Osteocyte (in vitro differentiated cells): ENCODE results near the gene GREB1. TPM values are rescaled to one million over a fixed set of nuclear protein-coding genes. Genes with fewer than 3 reads are reported as not detected.

ENCODE experiments used
- DNase-seq: peaks from one replicate; pipeline ENCODE4 v3.0.0; 2021; ENCODE audit warnings: mixed read lengths; ENCODE audit not compliant: unreplicated experiment; ENCODE audit errors: extremely low spot score
- H3K27ac Mint-ChIP-seq: one replicate; pipeline ENCODE4 v1.8.0; 2021; ENCODE audit warnings: mild to moderate bottlenecking, mixed read lengths; ENCODE audit not compliant: unreplicated experiment
- H3K27me3 Mint-ChIP-seq: one replicate; pipeline ENCODE4 v1.8.0; 2021; ENCODE audit warnings: mixed read lengths; ENCODE audit not compliant: unreplicated experiment
- H3K36me3 Mint-ChIP-seq: one replicate; pipeline ENCODE4 v1.8.0; 2021; ENCODE audit warnings: mixed read lengths; ENCODE audit not compliant: unreplicated experiment
- H3K4me1 Mint-ChIP-seq: one replicate; pipeline ENCODE4 v1.8.0; 2021; ENCODE audit warnings: mixed read lengths; ENCODE audit not compliant: unreplicated experiment
- H3K4me3 Mint-ChIP-seq: one replicate; pipeline ENCODE4 v1.8.0; 2021; ENCODE audit warnings: mild to moderate bottlenecking, moderate library complexity, mixed read lengths; ENCODE audit not compliant: unreplicated experiment
- H3K9me3 Mint-ChIP-seq: one replicate; pipeline ENCODE4 v1.8.0; 2021; ENCODE audit warnings: mixed read lengths; ENCODE audit not compliant: unreplicated experiment
- total RNA-seq: library from RNA; stranded (reverse); gene quantifications from 2 replicates; pipeline ENCODE4 v1.2.1, GENCODE V29; 2021
- TF ChIP-seq, protein P1 (sequence below): fragments of 200-600 bp; sonication (generic); IDR thresholded peaks from 2 replicates; pipeline ENCODE4 v1.5.0; 2021; ENCODE audit warnings: antibody characterized with exemption, mild to moderate bottlenecking, moderate library complexity

Gene GREB1
- total RNA-seq, 1 donor from 2014 or later, result 0.54 TPM

DNA sequence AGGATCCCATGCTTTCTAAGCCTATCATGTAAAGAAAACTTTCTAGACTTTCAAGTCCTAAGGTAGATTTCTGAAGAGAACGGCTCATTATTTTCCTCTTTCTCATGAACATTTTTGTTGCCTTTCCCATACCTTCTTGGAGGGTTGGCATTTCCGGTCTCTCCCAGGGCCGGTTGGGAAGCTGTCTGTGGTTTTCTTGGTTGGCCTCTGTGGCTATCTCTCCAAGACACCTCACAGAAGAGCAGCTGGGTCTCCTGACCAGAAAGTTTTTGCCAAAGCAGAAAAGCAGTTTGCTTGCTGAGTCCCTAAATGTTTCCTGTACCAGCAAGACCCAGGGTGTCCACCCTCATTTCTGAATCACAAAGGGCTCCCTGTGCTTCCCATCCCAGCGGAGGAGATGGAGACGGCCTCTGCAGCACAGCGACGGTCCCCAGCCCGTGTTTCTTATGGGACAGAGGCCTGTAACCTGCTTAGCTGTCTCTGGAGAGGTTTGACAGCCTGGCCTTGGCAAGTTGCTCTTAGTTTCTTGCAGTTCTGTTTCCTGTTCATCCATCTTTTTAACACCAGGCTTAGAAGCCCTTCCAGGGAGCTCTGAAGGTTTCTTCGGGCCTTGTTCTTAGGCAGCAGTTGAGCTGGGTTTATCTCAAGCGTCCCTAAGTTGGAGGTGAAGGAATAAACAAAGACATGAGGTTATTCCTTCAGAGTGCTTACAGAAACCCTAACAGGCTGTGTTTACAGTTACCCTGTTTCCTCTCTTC is 39.8 kb downstream of the GREB1 start:
- Mint-ChIP-seq H3K9me3 (no peaks in the 10 kb centered on the region), H3K36me3 (no peaks in the 10 kb centered on the region), H3K27me3 (peaks cover 17% of the 10 kb centered on the region), H3K4me1 (peaks cover 9% of the 10 kb centered on the region), H3K4me3 (no peak overlapping the region), H3K27ac (peak overlapping the region; percentile 21)
- TF ChIP-seq, protein P1, sequence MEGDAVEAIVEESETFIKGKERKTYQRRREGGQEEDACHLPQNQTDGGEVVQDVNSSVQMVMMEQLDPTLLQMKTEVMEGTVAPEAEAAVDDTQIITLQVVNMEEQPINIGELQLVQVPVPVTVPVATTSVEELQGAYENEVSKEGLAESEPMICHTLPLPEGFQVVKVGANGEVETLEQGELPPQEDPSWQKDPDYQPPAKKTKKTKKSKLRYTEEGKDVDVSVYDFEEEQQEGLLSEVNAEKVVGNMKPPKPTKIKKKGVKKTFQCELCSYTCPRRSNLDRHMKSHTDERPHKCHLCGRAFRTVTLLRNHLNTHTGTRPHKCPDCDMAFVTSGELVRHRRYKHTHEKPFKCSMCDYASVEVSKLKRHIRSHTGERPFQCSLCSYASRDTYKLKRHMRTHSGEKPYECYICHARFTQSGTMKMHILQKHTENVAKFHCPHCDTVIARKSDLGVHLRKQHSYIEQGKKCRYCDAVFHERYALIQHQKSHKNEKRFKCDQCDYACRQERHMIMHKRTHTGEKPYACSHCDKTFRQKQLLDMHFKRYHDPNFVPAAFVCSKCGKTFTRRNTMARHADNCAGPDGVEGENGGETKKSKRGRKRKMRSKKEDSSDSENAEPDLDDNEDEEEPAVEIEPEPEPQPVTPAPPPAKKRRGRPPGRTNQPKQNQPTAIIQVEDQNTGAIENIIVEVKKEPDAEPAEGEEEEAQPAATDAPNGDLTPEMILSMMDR, result no peak
- DNase-seq, result no peak

DNA sequence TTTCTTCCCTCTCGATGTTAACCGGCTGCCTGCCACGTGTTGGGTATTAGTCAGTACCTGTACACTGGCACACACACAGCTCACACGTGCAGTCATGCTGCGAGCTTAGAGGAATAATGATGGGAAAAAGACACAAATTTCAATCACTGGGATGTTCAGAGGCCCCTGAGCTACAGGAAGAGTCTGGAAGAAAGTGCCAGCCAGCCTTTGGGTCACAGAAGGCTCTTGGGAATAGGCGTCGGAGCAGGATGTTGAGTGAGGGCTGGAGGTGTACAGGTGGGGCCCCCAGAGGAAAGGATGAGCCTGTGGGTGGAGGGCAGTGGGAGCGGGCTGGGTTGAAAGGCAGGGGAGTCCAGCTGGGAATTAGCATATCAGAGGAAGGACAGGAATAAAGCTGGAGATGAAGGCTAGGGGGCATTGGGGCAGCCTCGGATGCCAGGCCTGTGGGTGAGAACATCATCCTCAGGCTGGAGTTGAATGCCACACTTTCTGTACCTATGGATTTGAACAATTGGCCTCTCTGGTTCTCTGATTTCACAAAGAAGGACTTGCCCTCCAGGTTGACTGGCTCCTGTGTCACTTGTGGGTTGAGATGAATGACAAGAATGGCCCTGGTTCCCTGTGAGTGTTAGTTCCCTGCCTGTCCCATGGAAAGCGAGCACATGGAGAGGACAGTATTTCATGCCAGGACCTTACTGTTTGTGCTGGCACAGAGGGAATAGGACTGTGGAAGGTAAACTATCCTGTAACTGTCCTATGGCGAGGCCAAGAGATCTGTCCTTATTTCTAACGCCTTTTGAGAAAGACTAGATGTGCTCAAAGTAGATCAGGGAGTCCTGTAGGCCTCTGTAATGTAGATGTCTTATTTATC is 40.6 kb downstream of the GREB1 start:
- peaks cover 9% of the 10 kb centered on the region for H3K4me1 Mint-ChIP-seq
- TF ChIP-seq, protein P1, result no peak
- no peaks in the 10 kb centered on the region for H3K9me3 Mint-ChIP-seq
- no peak overlapping the region for H3K4me3 Mint-ChIP-seq
- DNase-seq, result no peak
- H3K36me3 Mint-ChIP-seq, result no peaks in the 10 kb centered on the region
- peaks cover 14% of the 10 kb centered on the region for H3K27me3 Mint-ChIP-seq
- no peak overlapping the region for H3K27ac Mint-ChIP-seq

DNA sequence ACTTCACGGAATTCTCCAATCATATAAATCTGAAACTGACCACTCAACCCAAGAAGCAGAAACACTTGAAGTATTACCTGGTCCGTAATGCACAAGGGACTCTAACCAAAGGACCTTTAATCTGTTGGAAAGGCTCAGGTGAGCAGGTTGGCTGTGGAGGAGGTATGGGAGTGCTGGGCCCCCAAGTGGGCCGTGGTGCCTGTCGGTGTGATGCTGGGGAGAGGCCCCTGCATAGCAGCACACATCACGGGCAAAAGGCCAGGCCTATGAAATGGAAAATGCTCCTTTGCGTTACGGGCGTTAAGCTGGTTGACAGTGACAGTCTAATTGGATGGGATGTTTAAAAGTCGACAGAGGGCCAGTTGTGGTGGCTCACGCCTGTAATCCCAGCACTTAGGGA is 42.6 kb downstream of the GREB1 start:
- TF ChIP-seq, protein P1, result no peak
- Mint-ChIP-seq H3K36me3 (no peaks in the 10 kb centered on the region), H3K4me1 (peaks cover 9% of the 10 kb centered on the region), H3K27me3 (peaks cover 6% of the 10 kb centered on the region), H3K4me3 (no peak overlapping the region), H3K9me3 (no peaks in the 10 kb centered on the region), H3K27ac (no peak overlapping the region)
- no peak for DNase-seq

DNA sequence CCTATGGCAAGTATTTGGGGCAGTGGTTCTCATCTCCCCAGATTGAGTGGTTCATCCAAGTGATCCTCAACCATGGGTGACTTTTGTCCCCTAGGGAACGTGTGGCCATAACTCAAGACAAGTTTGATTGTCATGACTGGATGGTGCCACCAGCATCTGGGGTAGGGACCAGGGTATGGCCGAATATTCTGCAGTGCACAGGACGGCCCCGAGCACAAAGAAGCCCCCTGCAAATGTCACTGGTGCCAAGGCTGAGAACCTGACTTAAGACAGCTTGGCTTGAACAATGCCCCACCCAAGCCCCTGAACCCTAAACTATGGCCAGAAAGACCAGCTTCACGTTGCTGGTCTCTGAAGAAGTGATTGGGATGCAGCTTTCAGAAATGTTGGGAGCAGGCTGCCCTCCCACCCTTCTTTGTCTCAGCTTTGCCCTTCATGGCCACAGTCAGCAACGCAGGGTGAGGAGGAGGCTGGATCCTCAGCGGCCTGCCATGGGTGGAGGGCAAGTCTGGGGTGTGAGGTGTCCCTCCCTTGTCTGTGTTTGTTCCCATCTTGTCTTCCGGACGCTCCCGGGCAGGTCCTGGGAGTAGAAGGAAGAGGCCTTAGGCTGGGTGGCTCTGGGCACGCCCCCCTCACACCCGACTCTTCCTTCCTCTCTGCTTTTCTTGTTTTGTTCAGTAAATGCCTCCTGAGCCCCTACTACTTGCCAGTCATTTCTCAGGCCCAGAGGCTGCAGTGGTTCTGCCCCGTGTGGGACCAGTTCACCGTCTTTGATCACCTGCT is 43.4 kb downstream of the GREB1 start:
- H3K4me3 Mint-ChIP-seq, result no peak overlapping the region
- TF ChIP-seq, protein P1, result no peak
- peaks cover 9% of the 10 kb centered on the region for H3K4me1 Mint-ChIP-seq
- DNase-seq, result no peak
- H3K36me3 Mint-ChIP-seq, result no peaks in the 10 kb centered on the region
- no peak overlapping the region for H3K27ac Mint-ChIP-seq
- H3K27me3 Mint-ChIP-seq, result peaks cover 6% of the 10 kb centered on the region
- no peaks in the 10 kb centered on the region for H3K9me3 Mint-ChIP-seq
